NK-92 treated with Interleukin-12 subunit alpha and Interleukin-12 subunit beta, amount 100 ng/mL, for 24 hours (cell line): ENCODE results near the gene GPATCH4.
"Not testable (repeated sequence)": the region's sequence is repeated elsewhere in the genome, so short reads cannot be mapped to it uniquely, and the experiment has no call there.

Source experiments
- DNase-seq: peaks from one replicate; lab custom pipeline; 2025; lab: John Stamatoyannopoulos, UW

Gene GPATCH4

GRCh38 chr1:156596426-156596825 lies 4.9 kb downstream of the GPATCH4 start:
- DNase-seq, result no peak

GRCh38 chr1:156595016-156595415 lies 6.3 kb downstream of the GPATCH4 start:
- no peak for DNase-seq

- DNase-seq, result no peak
Observed at GRCh38 chr1:156594190-156594589, 7.1 kb downstream of the GPATCH4 start.

GRCh38 chr1:156593661-156593989 lies 7.7 kb downstream of the GPATCH4 start:
- DNase-seq, result no peak

GRCh38 chr1:156592910-156593660 lies 8.2 kb downstream of the GPATCH4 start:
- no peak for DNase-seq

GRCh38 chr1:156592158-156592909 lies 8.9 kb downstream of the GPATCH4 start:
- DNase-seq, result no peak

GRCh38 chr1:156591432-156592157 lies 9.7 kb downstream of the GPATCH4 start, which contains the start of gene NAXE:
NAXE (plus strand) TSS chr1:156591776; CDS start chr1:156591805, 29 bp downstream.
- DNase-seq, result peak; percentile 63

GRCh38 chr1:156591181-156591431 lies 10.2 kb downstream of the GPATCH4 start:
- no peak for DNase-seq

- no peak for DNase-seq
Observed at GRCh38 chr1:156590326-156591180, 10.7 kb downstream of the GPATCH4 start.

GRCh38 chr1:156589546-156589945 lies 11.7 kb downstream of the GPATCH4 start:
- no peak for DNase-seq

GRCh38 chr1:156587927-156588326 lies 13.4 kb downstream of the GPATCH4 start:
- DNase-seq, result not testable (repeated sequence)

GRCh38 chr1:156586892-156587477 lies 14.3 kb downstream of the GPATCH4 start:
- no peak for DNase-seq

GRCh38 chr1:156586323-156586722 lies 15.0 kb downstream of the GPATCH4 start:
- no peak for DNase-seq

GRCh38 chr1:156584813-156585212 lies 16.5 kb downstream of the GPATCH4 start:
- no peak for DNase-seq

- peak; percentile 35 for DNase-seq
Observed at GRCh38 chr1:156583821-156584622, 17.3 kb downstream of the GPATCH4 start.

GRCh38 chr1:156582388-156583017 lies 18.8 kb downstream of the GPATCH4 start:
- DNase-seq, result no peak

GRCh38 chr1:156581661-156582387 lies 19.5 kb downstream of the GPATCH4 start:
- no peak for DNase-seq

- no peak for DNase-seq
Observed at GRCh38 chr1:156579472-156579871, 21.8 kb downstream of the GPATCH4 start, which contains the start of gene TTC24. TTC24 (plus strand) TSS chr1:156579723; CDS start chr1:156581365, 1,642 bp downstream.

- DNase-seq, result no peak
Observed at GRCh38 chr1:156578055-156578454, 23.2 kb downstream of the GPATCH4 start.

- no peak for DNase-seq
Observed at GRCh38 chr1:156577550-156577949, 23.7 kb downstream of the GPATCH4 start.
